SKM-1 treated with dmso at 0.1 percent for 144 hours (cell line): Measurements from ENCODE around the gene HSPA4L.

Experiments used
- DNase-seq: peaks from one replicate; lab custom pipeline; 2025; ENCODE audit not compliant: unreplicated experiment; lab: John Stamatoyannopoulos, UW

HSPA4L gene

DNA sequence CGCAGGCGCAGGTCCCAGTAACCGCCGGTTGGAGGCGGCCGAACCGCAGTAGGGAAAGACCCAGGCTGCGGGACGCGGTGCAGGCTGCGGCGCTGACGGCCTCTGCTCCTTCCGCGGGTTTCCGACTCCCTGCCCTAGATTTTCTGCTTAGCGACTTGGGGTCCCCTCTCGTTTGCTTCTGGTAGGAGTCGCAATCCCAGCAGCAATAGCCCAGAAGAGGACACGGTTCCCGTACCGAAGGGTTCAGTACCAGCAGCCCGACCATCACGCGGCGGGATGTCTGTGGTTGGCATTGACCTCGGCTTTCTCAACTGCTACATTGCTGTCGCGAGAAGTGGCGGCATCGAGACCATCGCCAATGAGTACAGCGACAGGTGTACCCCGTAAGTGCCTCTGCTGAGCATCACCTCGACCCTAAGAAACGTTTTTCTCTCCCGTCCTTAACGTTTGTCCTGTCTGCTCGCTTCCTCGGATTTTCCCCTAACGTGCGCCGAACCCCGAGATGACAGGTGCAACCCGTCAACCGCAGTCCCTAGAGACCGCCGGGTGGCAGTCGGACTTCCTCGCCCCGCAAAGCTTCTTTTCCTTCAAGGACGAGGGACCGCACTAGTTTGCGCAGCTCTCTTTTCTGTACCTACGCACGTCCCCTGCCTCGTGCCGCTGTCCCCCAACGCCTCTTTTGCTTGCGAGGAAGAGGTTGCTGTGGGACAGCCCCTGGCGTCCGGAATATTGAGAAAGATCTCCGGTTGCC is at the start of gene HSPA4L:
Gene HSPA4L (plus strand): TSS at position 48 of the 751 bp plus-strand sequence. CDS start 229 bp downstream, at position 277.
- DNase-seq, result peak; percentile 81

- peak; percentile 14 for DNase-seq
These were observed 49.3 kb upstream of the HSPA4L start for GRCh38 chr4:127732623-127733328.

GRCh38 chr4:127734976-127735375 is 47.1 kb upstream of the HSPA4L start:
- no peak for DNase-seq

DNA sequence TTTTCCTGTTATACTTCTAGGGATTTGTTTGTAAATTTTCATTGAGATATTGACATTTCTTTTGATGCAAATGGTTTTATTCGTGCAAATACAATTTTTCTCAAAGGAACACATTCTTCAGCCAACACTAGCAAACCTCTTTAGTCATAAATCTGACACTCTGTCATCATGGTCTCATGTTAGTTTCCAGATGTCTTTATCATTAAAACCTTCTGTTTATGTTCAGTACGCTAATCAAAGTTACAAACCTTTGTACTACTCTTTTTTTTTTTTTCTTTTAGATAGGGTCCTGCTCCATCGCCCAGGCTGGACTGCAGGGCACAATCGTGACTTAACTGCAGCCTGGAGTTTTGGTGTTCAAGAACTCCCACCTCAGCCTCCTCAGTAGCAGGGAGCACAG is 44.8 kb upstream of the HSPA4L start:
- no peak for DNase-seq

DNA sequence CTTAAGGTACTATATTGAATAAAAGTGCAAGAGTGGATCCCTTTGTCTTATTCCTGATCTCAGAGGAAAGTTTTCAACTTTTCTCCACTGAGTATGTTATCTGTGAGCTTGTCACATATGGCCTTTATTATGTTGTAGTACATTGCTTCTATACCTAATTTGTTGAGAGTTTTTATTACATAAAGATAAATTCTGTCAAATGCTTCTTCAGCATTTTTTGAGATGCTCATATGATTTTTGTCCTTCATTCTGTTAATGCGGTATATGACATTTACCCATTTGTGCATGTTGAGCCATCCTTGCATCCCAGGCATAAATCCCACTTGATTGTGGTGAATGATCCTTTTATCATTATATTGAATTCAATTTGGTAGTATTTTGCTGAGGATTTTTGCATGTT is 40.9 kb upstream of the HSPA4L start:
- no peak for DNase-seq

- DNase-seq, result no peak
These were observed 34.2 kb upstream of the HSPA4L start for GRCh38 chr4:127747883-127748282.

- no peak for DNase-seq
These were observed 33.2 kb upstream of the HSPA4L start for GRCh38 chr4:127748957-127749356.

- no peak for DNase-seq
These were observed 25.2 kb upstream of the HSPA4L start for GRCh38 chr4:127756906-127757305.

DNA sequence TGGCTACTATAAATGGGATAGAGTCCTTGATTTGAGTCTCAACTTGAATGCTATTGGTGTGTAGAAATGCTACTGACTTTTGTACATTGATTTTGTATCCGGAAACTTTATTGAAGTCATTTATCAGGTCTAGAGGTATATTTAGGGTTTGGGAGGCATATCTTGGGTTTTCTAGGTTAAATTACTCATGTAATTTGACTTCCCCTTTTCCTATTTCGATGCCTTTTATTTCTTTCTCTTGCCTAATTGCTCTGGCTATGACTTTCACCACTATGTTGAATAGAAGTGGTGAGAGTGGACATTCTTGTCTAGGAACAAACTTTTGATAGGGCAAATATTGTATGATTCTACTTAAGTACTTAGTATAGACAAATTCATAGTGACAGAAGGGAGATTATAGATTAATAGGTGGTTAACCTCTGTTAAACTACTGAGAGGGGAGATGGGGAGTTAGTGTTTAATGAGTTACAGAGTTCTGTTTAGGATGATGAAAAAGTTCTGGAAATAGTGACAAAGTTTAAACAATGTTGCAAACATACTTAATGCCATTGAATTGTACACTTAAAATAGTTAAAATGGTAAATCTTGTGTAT is 22.8 kb upstream of the HSPA4L start:
- no peak for DNase-seq

DNA sequence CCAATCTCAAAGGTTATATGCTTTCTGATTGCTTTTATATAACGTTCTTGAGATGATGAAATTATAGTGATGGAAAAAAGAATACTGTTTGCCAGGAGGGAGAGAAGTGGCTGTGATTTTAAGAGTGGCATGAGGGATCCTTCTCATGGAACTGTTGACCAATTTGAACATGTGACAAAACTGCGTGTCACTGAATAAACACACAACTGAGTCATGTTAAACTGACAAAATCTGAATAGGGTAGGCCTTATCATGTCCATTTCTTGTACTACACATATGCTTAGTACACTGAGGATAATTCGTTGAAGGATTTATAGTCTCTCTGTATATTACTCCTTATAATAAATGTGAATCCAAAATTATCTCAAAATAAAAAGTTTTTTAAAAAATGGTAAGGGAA is 22.2 kb upstream of the HSPA4L start:
- no peak for DNase-seq

DNA sequence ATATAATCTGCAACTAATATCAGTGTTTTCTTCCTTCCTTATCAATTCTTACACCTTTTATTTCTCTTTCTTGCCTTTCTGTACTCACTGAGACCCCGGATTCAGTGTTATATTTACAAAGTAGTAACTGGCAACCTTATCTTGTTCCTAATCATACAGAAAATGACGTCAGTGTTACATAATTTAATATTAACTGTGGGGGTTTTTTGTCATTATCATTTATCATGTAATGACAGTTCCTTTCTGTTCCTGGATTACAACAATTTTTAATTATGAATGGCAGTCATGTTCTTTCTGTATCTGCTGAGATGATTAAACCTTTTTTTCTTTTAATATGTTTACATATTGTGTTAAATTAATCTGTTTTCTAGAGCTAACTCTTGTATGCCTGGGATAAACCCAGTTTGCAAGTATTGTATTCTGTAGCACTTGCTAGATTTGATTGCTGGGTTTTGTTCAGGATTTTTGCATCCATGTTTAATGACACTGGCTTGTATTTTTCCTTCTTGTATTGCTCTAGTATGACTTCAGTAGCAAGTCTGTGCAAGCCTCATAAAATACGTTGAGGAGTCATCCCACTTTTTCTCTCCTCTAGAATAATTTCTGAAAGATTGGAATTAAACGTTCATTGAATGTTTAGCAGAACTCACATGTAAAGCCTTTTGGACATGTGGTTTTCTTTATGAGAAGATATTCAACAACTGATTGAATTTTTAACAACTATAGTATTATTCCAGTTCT is 10.4 kb upstream of the HSPA4L start:
- DNase-seq, result no peak

DNA sequence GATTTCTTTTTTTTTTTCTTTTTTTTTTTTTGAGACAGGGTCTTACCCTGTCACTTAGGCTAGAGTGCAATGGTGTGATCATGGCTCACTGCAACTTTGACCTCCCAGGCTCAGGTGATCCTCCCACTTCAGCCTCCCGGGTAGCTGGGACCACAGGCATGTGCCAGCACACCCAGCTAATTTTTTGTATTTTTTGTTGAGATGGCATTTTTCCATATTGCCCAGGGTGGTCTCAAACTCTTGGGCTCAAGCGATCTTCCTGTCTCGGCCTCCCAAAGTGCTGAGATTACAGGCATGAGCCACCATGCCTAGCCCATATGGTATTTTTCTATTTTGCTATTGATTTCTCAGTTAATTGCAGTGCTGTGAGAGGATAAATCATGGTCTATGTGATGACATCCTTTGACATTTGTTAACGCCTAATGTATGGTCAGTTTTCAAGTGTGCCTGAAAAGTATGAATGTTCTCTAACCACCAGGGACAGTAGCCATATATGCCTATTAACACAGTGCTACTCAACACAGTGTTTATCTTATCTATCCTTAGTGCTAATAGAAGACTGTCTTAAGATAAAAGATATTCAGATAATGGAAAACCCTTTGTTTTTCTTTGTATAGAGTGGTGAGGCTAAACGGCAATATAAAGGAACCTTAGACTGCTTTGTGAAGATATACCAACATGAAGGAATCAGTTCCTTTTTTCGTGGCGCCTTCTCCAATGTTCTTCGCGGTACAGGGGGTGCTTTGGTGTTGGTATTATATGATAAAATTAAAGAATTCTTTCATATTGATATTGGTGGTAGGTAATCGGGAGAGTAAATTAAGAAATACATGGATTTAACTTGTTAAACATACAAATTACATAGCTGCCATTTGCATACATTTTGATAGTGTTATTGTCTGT is 9.1 kb upstream of the HSPA4L start:
- DNase-seq, result no peak

DNA sequence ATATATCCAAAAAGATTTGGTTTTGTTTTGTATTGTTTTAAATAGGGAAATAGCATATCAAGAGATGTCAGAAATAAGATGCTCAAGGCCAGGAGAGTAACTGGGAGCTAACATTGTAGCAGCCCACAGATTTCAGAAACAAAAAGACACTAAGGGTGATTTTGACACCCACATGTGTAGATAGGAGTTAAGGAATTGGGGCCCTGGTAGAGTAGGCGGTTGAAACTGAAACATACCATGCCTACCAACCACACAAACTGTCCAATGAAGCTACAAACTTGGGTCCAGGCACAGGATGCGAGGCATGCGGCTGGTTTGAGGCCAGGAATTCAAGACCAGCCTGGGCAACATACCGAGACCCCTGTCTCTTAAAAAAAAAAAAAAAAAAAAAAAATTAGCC is 6.3 kb upstream of the HSPA4L start:
- DNase-seq, result no peak

DNA sequence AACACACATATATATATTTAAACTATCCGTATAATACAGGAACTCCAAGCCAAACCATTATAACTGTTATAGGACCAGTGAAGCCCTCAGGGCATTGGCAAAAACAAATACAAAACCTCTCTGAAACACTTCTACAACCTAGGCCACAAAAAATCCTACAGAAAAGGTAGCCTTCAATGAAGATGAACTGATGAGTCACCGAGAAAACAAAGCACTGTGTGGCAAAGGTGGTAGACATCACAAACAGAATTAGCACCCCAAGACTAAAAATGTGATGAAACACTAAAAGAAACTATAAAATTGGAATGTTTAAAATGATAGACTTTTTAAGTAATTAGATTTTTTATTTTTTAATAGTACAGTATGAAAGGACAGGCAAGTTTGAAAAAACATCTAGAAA is 5.5 kb upstream of the HSPA4L start:
- no peak for DNase-seq

- no peak for DNase-seq
These were observed 4.6 kb upstream of the HSPA4L start for GRCh38 chr4:127777487-127777886.

GRCh38 chr4:127778102-127778501 is 4.0 kb upstream of the HSPA4L start:
- no peak for DNase-seq

DNA sequence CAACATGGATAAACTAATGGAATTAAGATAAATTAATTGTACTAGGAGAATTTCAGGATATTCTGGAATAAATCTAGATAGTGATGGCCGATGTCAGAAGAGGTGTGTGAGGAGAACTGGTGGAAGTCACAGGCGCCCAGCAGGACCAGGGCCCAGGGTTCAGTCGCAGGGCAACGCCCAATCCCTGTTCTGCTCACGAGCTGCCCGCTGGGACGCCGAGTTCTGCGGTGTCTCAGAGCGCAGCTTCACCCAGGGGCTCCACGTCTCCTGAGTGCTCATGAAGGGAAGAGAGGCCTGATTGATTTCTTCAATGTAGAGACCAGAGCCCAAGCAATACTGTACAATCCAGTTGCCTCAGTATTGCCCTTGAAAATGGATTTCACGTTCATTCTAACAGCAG is 1.5 kb upstream of the HSPA4L start:
- DNase-seq, result no peak

DNA sequence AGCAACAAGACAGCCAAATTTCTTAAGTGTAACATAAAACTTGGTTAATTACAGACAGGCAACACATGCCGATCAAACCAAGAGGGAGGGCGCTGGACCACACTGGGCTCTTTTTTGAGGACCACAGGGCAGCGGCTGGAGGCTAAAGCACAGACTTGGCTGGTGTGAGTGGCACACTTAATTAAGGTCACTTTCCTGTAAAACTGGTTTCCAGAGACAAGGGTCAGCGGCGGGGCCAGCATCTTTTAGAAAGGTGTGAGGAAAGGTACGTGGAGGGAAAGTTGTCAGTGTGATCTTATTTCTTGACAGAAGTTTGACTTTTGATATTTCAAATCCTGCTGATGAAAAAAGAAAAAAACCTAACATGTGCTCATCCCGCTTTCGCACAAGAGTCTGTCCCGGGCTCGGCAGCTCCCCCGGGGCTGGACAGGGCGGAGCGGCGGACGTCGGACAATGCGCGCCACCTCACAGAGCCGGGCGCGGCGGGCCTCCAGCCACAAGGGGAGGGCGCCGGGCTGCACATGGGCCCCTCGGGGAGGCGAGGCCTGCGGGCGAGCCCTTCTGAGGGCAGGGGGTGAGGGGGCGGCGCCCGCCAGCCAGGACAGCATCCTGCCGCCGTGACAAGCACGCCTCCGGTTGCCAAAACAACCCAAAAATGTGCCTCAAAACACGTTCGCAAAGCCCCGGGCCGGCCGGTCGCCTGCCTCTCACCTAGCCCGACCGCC is 660 bp upstream of the HSPA4L start:
- DNase-seq, result no peak

DNA sequence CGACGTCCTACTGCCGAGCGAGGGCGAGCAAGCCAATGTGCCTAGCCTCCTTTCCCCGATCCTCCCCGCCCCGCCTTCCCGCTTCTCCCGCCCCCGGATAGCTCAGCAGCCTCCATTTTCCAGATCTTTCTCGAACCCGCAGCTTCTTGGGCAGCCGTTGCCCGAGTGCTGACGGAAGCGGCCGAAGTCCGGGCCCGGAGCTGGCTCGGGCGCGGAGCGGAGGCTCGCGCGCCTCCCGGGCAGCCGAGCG is 172 bp upstream of the HSPA4L start:
- peak; percentile 82 for DNase-seq
